ENCODE data around the gene ELMOD2. TPM values are rescaled to one million over a fixed set of nuclear protein-coding genes. Genes with fewer than 3 reads are reported as not detected.

ELMOD2 gene
- total and polyA plus RNA-seq, 2 of the 13 experiments (the other 11 are each of a cell fraction or from before 2014, with no cell fraction given): 10.2 to 38.1 TPM

DNA sequence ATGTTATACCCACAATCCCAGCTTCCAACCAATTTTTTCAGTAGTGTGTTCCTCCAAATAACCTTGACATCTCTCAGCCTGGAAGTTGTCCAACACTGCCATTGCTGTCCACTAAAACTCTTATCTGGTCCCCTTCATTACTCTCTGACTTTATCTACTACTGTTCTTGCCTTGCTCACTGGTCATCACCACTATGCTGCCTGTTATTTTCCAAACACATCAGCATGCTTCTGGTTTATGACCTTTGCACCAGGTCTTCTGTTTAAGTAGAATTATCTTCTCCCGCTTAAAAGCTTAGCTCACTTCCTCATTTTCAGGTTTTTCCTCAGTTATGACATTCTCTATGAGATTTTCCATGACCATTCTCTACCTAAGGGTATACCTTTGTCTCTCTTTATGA, 5.5 kb downstream of the ELMOD2 start (continued):
- TF ChIP-seq TFDP1 (CRISPR knock-in tag; IDR thresholded peaks at IDR 0.05; ENCODE audit: borderline replicate concordance): peak; percentile 63; the same call in 1 of the 2 replicates
- TF ChIP-seq, protein P1, sequence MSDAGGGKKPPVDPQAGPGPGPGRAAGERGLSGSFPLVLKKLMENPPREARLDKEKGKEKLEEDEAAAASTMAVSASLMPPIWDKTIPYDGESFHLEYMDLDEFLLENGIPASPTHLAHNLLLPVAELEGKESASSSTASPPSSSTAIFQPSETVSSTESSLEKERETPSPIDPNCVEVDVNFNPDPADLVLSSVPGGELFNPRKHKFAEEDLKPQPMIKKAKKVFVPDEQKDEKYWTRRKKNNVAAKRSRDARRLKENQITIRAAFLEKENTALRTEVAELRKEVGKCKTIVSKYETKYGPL (CRISPR knock-in tag; IDR thresholded peaks at IDR 0.05): no peak
- TF ChIP-seq KLF13 (CRISPR knock-in tag; IDR thresholded peaks at IDR 0.05): no peak
- TF ChIP-seq GABPB1 (CRISPR knock-in tag; IDR thresholded peaks at IDR 0.05): no peak
- no peak for TF ChIP-seq PHF20 (CRISPR knock-in tag; IDR thresholded peaks at IDR 0.05)
- TF ChIP-seq ESRRA (CRISPR knock-in tag; IDR thresholded peaks at IDR 0.05; ENCODE audit: low read depth): no peak
- TF ChIP-seq GTF3A (CRISPR knock-in tag; conservative IDR thresholded peaks at IDR 0.05): no peak
- no peak for TF ChIP-seq FOXC1 (CRISPR knock-in tag; IDR thresholded peaks at IDR 0.05; ENCODE audit: borderline replicate concordance)
- TF ChIP-seq MAF1 (CRISPR knock-in tag; IDR thresholded peaks at IDR 0.05; ENCODE audit: borderline replicate concordance): no peak
- TF ChIP-seq KDM6A (CRISPR knock-in tag; IDR thresholded peaks at IDR 0.05; ENCODE audit: low read depth): no peak
- TF ChIP-seq HDAC1 (CRISPR knock-in tag; IDR thresholded peaks at IDR 0.05): no peak
- TF ChIP-seq ATF7-NPFF (CRISPR knock-in tag; IDR thresholded peaks at IDR 0.05; ENCODE audit: low read depth): no peak
- TF ChIP-seq MEIS2 (CRISPR knock-in tag; IDR thresholded peaks at IDR 0.05): no peak
- TF ChIP-seq CHCHD3 (CRISPR knock-in tag; IDR thresholded peaks at IDR 0.05): no peak
- TF ChIP-seq GATA4 (IDR thresholded peaks at IDR 0.05; ENCODE audit: borderline replicate concordance, low read depth): no peak
- TF ChIP-seq SSRP1 (CRISPR knock-in tag; IDR thresholded peaks at IDR 0.05): no peak
- peak; percentile 58; the same call in 1 of the 2 replicates for TF ChIP-seq E2F1 (CRISPR knock-in tag; IDR thresholded peaks at IDR 0.05)
- no peak for TF ChIP-seq ZNF563 (CRISPR knock-in tag; IDR thresholded peaks at IDR 0.05)
- no peak for TF ChIP-seq ZMAT5 (CRISPR knock-in tag; IDR thresholded peaks at IDR 0.05; ENCODE audit: borderline replicate concordance, low read depth)
- no peak for TF ChIP-seq RARG (CRISPR knock-in tag; IDR thresholded peaks at IDR 0.05; ENCODE audit: low read depth)
- no peak for TF ChIP-seq ZNF562 (CRISPR knock-in tag; IDR thresholded peaks at IDR 0.05; ENCODE audit: borderline replicate concordance)
- no peak for TF ChIP-seq ZNF180 (CRISPR knock-in tag; IDR thresholded peaks at IDR 0.05; ENCODE audit: borderline replicate concordance, low read depth)
- no peak for TF ChIP-seq ZFP1 (CRISPR knock-in tag; IDR thresholded peaks at IDR 0.05)
- no peak for TF ChIP-seq ADNP (CRISPR knock-in tag; IDR thresholded peaks at IDR 0.05)
- TF ChIP-seq RCOR2 (CRISPR knock-in tag; IDR thresholded peaks at IDR 0.05): no peak
- TF ChIP-seq ZNF607 (CRISPR knock-in tag; IDR thresholded peaks at IDR 0.05; ENCODE audit: borderline replicate concordance): no peak
- no peak for TF ChIP-seq MYC (CRISPR knock-in tag; IDR thresholded peaks at IDR 0.05; ENCODE audit: borderline replicate concordance)
- no peak for TF ChIP-seq HMG20B (CRISPR knock-in tag; conservative IDR thresholded peaks at IDR 0.05)
- no peak for TF ChIP-seq NFE2 (CRISPR knock-in tag; IDR thresholded peaks at IDR 0.05)
- no peak for TF ChIP-seq ZNF567 (CRISPR knock-in tag; IDR thresholded peaks at IDR 0.05; ENCODE audit: borderline replicate concordance)
- no peak for TF ChIP-seq POLR2AphosphoS2 (IDR thresholded peaks at IDR 0.05; ENCODE audit: low read depth, low read length)
- TF ChIP-seq SRSF9 (IDR thresholded peaks at IDR 0.05; ENCODE audit: borderline replicate concordance, insufficient read depth, low read depth, low read length, poor library complexity, severe bottlenecking): no peak
